Fibroblast of mammary gland (primary cell): ENCODE measurements around the gene SMIM13.

Experiments used
- DNase-seq: peaks from one replicate; pipeline ENCODE4 v3.0.0-alpha.2; 2010; ENCODE audit warnings: low read depth
- H3K4me3 ChIP-seq: 2 replicates; pipeline ENCODE4 v1.5.1; 2011; ENCODE audit warnings: low read depth, mild to moderate bottlenecking, low read length, moderate library complexity; ENCODE audit not compliant: control insufficient read depth
- CTCF ChIP-seq: conservative IDR thresholded peaks from 2 replicates; pipeline ENCODE4 v1.5.1; 2011; ENCODE audit warnings: low read depth, low read length, inconsistent platforms; ENCODE audit not compliant: control insufficient read depth, insufficient read depth

SMIM13 gene

GRCh38 chr6:11139051-11139960, 45.7 kb downstream of the SMIM13 start:
- TF ChIP-seq CTCF = no peak
- no peak overlapping the region for H3K4me3 ChIP-seq
- peak; percentile 61 for DNase-seq

- H3K4me3 ChIP-seq = no peak overlapping the region
- DNase-seq = no peak
- no peak for TF ChIP-seq CTCF
Measured at GRCh38 chr6:11140056-11140455, 46.4 kb downstream of the SMIM13 start.

GRCh38 chr6:11141295-11141694, 47.7 kb downstream of the SMIM13 start:
- no peak overlapping the region for H3K4me3 ChIP-seq
- no peak for DNase-seq
- TF ChIP-seq CTCF = no peak

GRCh38 chr6:11142296-11143027, 48.8 kb downstream of the SMIM13 start:
- no peak for TF ChIP-seq CTCF
- DNase-seq = peak; percentile 38
- H3K4me3 ChIP-seq = no peak overlapping the region

- peak; percentile 94 for DNase-seq
Measured at GRCh38 chr6:11143394-11144371, 50.0 kb downstream of the SMIM13 start.

More at GRCh38 chr6:11143394-11144371, 50.0 kb downstream of the SMIM13 start:
- no peak for TF ChIP-seq CTCF
- H3K4me3 ChIP-seq = no peak overlapping the region
